Activated T-cell treated with anti-CD3 and anti-CD28 coated beads, Interleukin-2, amount 50 U/mL, for 4 hours (primary cell): ENCODE measurements around the gene TPP2. TPM values are rescaled to one million over a fixed set of nuclear protein-coding genes. Genes with fewer than 3 reads are reported as not detected.

ENCODE experiments used
- ATAC-seq, 2 donors: fragments of 200-7000 bp; cut with Tn5 transposase; one replicate each; pipeline ENCODE4 v1.10.0; 2021
- DNase-seq: peaks from one replicate; pipeline ENCODE4 v3.0.0-alpha.2; 2020
- H3K27me3 Mint-ChIP-seq: one replicate; pipeline ENCODE4 v1.8.0; 2021; ENCODE audit warnings: low read depth, mixed read lengths
- H3K36me3 Mint-ChIP-seq: one replicate; pipeline ENCODE4 v1.8.0; 2022; ENCODE audit warnings: mixed read lengths; ENCODE audit not compliant: insufficient read depth
- H3K4me1 Mint-ChIP-seq: one replicate; pipeline ENCODE4 v1.8.0; 2021; ENCODE audit warnings: low read depth, mixed read lengths
- H3K4me3 Mint-ChIP-seq: one replicate; pipeline ENCODE4 v1.8.0; 2021; ENCODE audit warnings: mild to moderate bottlenecking, moderate library complexity, mixed read lengths
- H3K9me3 Mint-ChIP-seq: one replicate; pipeline ENCODE4 v1.8.0; 2021; ENCODE audit warnings: mixed read lengths
- total RNA-seq, 3 donors: library from RNA; stranded (reverse); gene quantifications; one replicate each; pipeline ENCODE4 v1.2.1, GENCODE V29; 2021

Gene TPP2
- total RNA-seq, 3 donors from 2014 or later: 57.7 to 62.0 (median 58.6) TPM

GRCh38 chr13:102651892-102652291 lies 55.1 kb downstream of the TPP2 start:
- Mint-ChIP-seq H3K36me3 (peaks cover 22% of the 10 kb centered on the region), H3K9me3 (no peaks in the 10 kb centered on the region), H3K4me3 (no peak overlapping the region), H3K4me1 (peaks cover 5% of the 10 kb centered on the region), H3K27me3 (no peaks in the 10 kb centered on the region)
- no peak for ATAC-seq
- DNase-seq: no peak

- Mint-ChIP-seq H3K27me3 (no peaks in the 10 kb centered on the region), H3K36me3 (peaks cover 31% of the 10 kb centered on the region), H3K9me3 (no peaks in the 10 kb centered on the region), H3K4me1 (no peaks in the 10 kb centered on the region), H3K4me3 (no peak overlapping the region)
- ATAC-seq: no peak
- no peak for DNase-seq
These were observed 58.0 kb downstream of the TPP2 start for GRCh38 chr13:102654756-102655155.

DNA sequence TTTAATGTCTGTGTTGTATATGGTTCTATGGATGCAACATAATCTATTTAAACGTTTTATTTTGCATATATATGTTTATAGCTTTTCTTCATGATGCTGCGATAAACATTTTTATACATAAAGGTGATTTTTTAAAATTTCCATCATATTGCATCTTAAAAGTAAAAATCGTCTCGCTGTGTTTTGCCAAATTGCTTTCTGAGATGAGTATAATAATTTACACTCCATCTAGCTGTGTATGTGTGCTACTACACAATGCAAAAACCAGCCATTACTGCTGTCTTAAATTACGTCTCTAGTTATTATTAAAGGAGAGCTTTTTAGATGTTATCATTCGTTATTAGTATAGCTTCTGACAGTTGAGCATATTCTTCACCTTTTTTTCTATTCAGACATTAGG lies 60.8 kb downstream of the TPP2 start:
- peaks cover 42% of the 10 kb centered on the region for H3K36me3 Mint-ChIP-seq
- peaks cover 2% of the 10 kb centered on the region for H3K4me1 Mint-ChIP-seq
- no peaks in the 10 kb centered on the region for H3K27me3 Mint-ChIP-seq
- H3K4me3 Mint-ChIP-seq: no peak overlapping the region
- DNase-seq (no peak), ATAC-seq (no peak)
- H3K9me3 Mint-ChIP-seq: no peaks in the 10 kb centered on the region

DNA sequence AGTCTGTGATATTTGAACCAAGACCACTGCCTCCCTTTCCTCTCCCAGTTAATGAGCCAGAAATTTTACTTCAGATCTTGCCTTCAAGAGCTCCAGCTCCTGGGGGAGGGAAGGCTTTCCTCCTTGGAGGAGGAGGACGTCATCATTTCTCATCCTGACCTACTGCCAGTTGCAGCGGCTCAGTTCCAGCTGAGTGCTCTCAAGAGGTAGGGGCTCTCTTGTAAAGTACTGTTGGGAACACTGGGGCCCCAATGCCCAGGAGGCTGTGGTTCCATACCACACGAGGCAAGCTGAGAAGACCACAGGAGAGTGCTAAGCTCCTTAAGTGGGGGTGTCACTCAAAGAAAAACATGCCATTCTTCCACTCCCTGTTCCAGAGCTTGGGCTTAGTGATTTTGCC lies 61.9 kb downstream of the TPP2 start:
- H3K4me3 Mint-ChIP-seq: no peak overlapping the region
- H3K4me1 Mint-ChIP-seq: peaks cover 2% of the 10 kb centered on the region
- no peak for ATAC-seq
- no peaks in the 10 kb centered on the region for H3K27me3 Mint-ChIP-seq
- no peaks in the 10 kb centered on the region for H3K9me3 Mint-ChIP-seq
- DNase-seq: no peak
- peaks cover 41% of the 10 kb centered on the region for H3K36me3 Mint-ChIP-seq

DNA sequence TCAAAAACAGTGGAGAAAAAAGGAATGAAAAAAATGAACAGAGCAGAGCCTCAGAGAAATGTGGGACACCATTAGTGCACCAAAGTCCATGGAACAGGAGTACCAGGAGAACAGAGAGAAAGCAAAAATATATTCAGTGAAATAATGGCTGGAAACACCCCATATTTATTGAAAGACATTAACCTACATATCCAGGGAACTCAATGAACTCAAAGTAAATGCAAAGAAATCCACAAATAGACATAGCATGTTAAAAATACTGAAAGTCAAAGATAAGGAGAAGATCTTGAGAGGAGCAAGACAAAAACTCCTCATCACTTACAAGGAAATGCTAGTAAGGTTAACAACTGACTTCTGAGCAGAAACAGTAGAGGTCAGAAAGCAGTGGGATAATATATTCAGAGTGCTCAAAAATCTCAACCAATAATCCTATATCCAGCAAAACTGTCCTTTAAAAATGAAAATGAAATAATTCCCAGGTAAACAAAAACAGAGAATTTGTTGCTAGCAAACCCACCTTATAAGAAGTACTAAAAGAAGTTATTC lies 62.5 kb downstream of the TPP2 start:
- Mint-ChIP-seq H3K9me3 (no peaks in the 10 kb centered on the region), H3K4me3 (no peak overlapping the region), H3K27me3 (no peaks in the 10 kb centered on the region), H3K36me3 (peaks cover 46% of the 10 kb centered on the region), H3K4me1 (peaks cover 2% of the 10 kb centered on the region)
- DNase-seq: no peak
- ATAC-seq: no peak

- H3K27me3 Mint-ChIP-seq: no peaks in the 10 kb centered on the region
- ATAC-seq (no peak), DNase-seq (no peak)
- peaks cover under 1% of the 10 kb centered on the region for H3K4me1 Mint-ChIP-seq
- H3K36me3 Mint-ChIP-seq: peaks cover 64% of the 10 kb centered on the region
- peaks cover 18% of the 10 kb centered on the region for H3K9me3 Mint-ChIP-seq
- H3K4me3 Mint-ChIP-seq: no peak overlapping the region
These were observed 70.2 kb downstream of the TPP2 start for GRCh38 chr13:102667023-102667422.

DNA sequence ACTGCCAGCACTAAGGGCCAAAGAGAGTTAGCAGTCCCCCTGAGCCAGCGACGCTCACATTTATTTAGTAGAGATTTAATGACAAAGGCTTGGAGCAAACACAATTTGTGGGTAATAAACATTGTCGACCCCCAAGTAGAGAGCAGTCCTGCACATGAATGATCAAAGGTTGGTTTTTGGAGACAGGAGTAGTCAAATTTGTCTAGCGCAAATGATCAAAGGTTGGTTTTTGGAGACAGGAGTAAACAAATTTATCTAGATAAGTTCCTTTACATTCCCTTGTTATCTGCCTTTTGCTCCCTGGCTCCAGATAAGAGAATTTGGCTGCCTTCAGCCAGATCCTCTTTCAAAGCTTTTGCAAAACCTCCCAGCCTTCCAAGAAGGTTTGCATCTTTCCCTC lies 71.1 kb downstream of the TPP2 start:
- H3K27me3 Mint-ChIP-seq: no peaks in the 10 kb centered on the region
- peaks cover 18% of the 10 kb centered on the region for H3K9me3 Mint-ChIP-seq
- H3K4me1 Mint-ChIP-seq: no peaks in the 10 kb centered on the region
- no peak overlapping the region for H3K4me3 Mint-ChIP-seq
- no peak for ATAC-seq
- H3K36me3 Mint-ChIP-seq: peaks cover 62% of the 10 kb centered on the region
- DNase-seq: no peak

GRCh38 chr13:102670130-102670529 lies 73.3 kb downstream of the TPP2 start:
- H3K4me3 Mint-ChIP-seq: no peak overlapping the region
- no peaks in the 10 kb centered on the region for H3K4me1 Mint-ChIP-seq
- DNase-seq (no peak), ATAC-seq (no peak)
- peaks cover 53% of the 10 kb centered on the region for H3K36me3 Mint-ChIP-seq
- no peaks in the 10 kb centered on the region for H3K27me3 Mint-ChIP-seq
- H3K9me3 Mint-ChIP-seq: peaks cover 18% of the 10 kb centered on the region

DNA sequence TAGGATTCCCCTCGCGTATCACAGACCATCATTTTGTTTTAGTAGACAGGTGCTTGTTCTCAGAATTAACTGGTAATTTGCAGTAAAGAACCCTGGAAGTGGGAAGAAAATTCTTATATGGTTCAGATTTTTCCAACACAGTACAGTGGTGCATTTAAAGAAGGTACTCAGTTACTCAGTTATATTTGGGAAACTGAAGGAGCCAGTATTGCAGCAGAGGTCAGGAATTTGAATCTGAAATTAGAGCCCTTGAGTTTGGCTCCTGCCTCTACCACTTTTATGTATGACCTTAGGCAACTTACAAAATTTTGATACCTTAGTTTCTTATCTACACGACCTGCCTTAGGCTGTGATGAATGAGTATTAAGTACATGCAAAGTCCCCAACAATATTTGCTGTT lies 78.3 kb downstream of the TPP2 start:
- H3K4me3 Mint-ChIP-seq: no peak overlapping the region
- peaks cover 29% of the 10 kb centered on the region for H3K36me3 Mint-ChIP-seq
- ATAC-seq (no peak), DNase-seq (no peak)
- H3K4me1 Mint-ChIP-seq: peaks cover 2% of the 10 kb centered on the region
- no peaks in the 10 kb centered on the region for H3K27me3 Mint-ChIP-seq
- peaks cover 4% of the 10 kb centered on the region for H3K9me3 Mint-ChIP-seq

- H3K9me3 Mint-ChIP-seq: no peaks in the 10 kb centered on the region
- H3K4me3 Mint-ChIP-seq: no peak overlapping the region
- peaks cover 23% of the 10 kb centered on the region for H3K36me3 Mint-ChIP-seq
- peaks cover 15% of the 10 kb centered on the region for H3K4me1 Mint-ChIP-seq
- no peak for DNase-seq
- ATAC-seq: no peak
- H3K27me3 Mint-ChIP-seq: no peaks in the 10 kb centered on the region
These were observed 80.3 kb downstream of the TPP2 start for GRCh38 chr13:102677122-102677521.

GRCh38 chr13:102678339-102679107 lies 81.7 kb downstream of the TPP2 start:
- H3K9me3 Mint-ChIP-seq: no peaks in the 10 kb centered on the region
- no peak for ATAC-seq
- H3K27me3 Mint-ChIP-seq: no peaks in the 10 kb centered on the region
- DNase-seq: no peak
- peaks cover 23% of the 10 kb centered on the region for H3K36me3 Mint-ChIP-seq
- H3K4me3 Mint-ChIP-seq: no peak overlapping the region
- peaks cover 22% of the 10 kb centered on the region for H3K4me1 Mint-ChIP-seq

- no peak overlapping the region for H3K4me3 Mint-ChIP-seq
- ATAC-seq (no peak), DNase-seq (no peak)
- H3K4me1 Mint-ChIP-seq: peaks cover 22% of the 10 kb centered on the region
- no peaks in the 10 kb centered on the region for H3K27me3 Mint-ChIP-seq
- peaks cover 23% of the 10 kb centered on the region for H3K36me3 Mint-ChIP-seq
- no peaks in the 10 kb centered on the region for H3K9me3 Mint-ChIP-seq
These were observed 82.8 kb downstream of the TPP2 start for GRCh38 chr13:102679449-102680132.

GRCh38 chr13:102680133-102680717 lies 83.4 kb downstream of the TPP2 start:
- Mint-ChIP-seq H3K9me3 (no peaks in the 10 kb centered on the region), H3K27me3 (no peaks in the 10 kb centered on the region)
- no peak for ATAC-seq

DNA sequence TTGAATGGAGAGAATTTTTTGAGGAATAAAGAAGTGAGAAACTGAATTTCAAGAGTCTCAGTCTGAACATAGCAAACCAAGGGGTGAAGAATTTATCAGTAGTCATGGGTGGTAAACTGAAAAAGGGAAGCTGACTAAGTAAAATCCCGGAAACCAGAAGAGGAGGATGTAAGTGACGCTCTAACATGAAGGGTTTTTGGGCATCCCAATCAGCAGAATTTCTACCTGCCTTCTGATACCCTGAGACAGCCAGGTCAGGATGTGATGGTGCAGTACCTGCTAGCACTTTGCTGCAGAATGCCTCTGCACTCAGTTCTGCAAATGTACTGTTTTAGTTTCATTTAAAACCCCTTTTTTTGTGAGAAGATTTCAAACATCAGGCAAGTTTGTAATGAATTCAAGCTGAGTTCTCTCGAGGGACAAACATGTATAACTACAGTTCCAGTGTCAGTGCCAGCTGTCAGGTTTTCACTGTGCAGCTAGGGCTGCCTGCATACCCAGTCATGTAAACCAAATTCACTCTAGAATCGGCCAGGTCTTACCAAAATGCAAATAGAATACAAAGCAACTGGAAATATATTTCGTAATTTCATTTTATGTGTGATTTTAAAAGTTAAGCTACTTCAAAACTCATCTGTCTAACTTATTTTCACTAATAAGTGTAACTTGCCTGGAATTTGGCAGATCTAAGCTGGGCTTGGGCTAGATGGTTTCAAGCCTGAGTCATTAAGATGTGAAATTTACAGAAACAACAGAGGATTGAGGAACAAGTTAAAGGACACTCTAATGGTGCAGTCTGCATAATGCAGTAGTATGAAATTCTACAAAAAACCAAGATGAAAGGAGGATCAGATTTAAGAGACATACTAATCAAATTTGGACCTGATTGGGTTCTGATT lies 84.3 kb downstream of the TPP2 start:
- no peaks in the 10 kb centered on the region for H3K9me3 Mint-ChIP-seq
- no peaks in the 10 kb centered on the region for H3K27me3 Mint-ChIP-seq
- H3K36me3 Mint-ChIP-seq: peaks cover 18% of the 10 kb centered on the region
- DNase-seq (no peak), ATAC-seq (peak; percentile 50 to 55)
- H3K4me3 Mint-ChIP-seq: no peak overlapping the region
- peaks cover 25% of the 10 kb centered on the region for H3K4me1 Mint-ChIP-seq

More at GRCh38 chr13:102680133-102680717, 83.4 kb downstream of the TPP2 start:
- DNase-seq: no peak
- Mint-ChIP-seq H3K36me3 (peaks cover 21% of the 10 kb centered on the region), H3K4me1 (peaks cover 22% of the 10 kb centered on the region), H3K4me3 (no peak overlapping the region)
